Measurements from ENCODE around the gene STING1.
A peak's percentile ranks its signal among the peaks of the same experiment; 100 is the strongest.
"Not testable (repeated sequence)": the region's sequence is repeated elsewhere in the genome, so short reads cannot be mapped to it uniquely, and the experiment has no call there.

The STING1 gene

DNA sequence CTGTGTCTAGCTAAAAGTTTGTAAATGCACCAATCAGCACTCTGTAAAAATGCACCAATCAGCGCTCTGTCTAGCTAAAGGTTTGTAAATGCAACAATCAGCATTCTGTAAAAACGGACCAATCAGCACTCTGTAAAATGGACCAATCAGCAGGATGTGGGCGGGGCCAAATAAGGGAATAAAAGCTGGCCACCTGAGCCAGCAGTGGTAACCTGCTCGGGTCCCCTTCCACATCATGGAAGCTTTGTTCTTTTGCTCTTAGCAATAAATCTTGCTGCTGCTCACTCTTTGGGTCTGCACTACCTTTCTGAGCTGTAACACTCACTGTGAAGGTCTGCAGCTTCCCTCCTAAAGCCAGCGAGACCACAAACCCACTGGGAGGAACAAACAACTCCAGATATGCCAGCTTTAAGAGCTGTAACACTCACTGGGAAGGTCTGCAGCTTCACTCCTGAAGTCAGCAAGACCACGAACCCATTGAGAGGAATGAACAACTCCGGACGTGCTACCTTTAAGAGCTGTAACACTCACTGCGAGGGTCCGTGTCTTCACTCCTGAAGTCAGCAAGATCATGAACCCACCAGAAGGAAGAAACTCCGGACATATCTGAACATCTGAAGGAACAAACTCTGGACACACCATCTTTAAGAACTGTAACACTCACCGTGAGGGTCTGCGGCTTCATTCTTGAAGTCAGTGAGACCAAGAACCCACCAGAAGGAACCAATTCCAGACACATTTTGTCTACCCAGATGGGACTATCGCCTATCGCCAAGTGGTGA is 20.7 kb upstream of the STING1 start:
- not testable (repeated sequence) for DNase-seq

- no peak for DNase-seq
Observed at GRCh38 chr5:139501381-139501780, 18.8 kb upstream of the STING1 start.

- DNase-seq: peak in 2 of 51 donors; percentile 4 to 11
Observed at GRCh38 chr5:139495638-139496435, 13.3 kb upstream of the STING1 start.

GRCh38 chr5:139494832-139495231 is 12.3 kb upstream of the STING1 start:
- no peak for DNase-seq

- no peak for DNase-seq
Observed at GRCh38 chr5:139494256-139494655, 11.7 kb upstream of the STING1 start.

- DNase-seq: no peak
Observed at GRCh38 chr5:139492700-139493192, 10.2 kb upstream of the STING1 start.

DNA sequence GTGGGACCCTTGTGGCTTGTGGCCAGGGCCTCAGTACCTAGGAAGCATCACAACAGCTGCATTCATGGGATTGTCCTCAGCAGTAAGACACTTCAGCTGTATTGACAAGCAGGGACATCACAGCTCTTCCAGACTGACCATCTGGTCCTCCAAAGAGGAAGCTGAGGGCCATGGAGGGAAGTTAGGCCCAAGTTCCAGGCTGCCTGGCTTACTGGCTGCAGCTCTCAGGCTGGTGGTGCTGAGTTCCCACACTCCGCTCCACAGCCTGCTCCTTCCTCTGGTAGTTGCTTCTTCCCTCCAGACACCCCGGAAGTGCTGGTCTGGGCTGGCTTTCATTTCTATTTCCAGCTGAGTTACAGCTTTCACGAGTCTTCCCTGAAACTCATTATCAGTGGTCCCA is 5.7 kb upstream of the STING1 start:
- peak in 16 of 51 donors; percentile 5 to 37 (median 30) for DNase-seq

- no peak for DNase-seq
Observed at GRCh38 chr5:139486201-139486600, 3.6 kb upstream of the STING1 start.

DNA sequence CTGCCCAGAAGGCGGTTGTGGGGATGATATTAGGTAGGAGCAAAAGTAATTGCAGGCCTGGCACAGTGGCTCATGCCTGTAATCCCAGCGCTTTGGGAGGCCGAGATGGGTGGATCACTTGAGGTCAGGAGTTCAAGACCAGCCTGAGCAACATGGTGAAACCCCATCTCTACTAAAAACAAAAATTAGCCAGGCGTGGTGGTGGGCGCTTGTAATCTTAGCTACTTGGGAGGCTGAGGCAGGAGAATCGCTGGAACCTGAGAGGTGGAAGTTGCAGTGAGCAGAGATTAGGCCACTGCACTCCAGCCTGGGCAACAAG is 291 bp upstream of the STING1 start:
- DNase-seq: not testable (repeated sequence)

DNA sequence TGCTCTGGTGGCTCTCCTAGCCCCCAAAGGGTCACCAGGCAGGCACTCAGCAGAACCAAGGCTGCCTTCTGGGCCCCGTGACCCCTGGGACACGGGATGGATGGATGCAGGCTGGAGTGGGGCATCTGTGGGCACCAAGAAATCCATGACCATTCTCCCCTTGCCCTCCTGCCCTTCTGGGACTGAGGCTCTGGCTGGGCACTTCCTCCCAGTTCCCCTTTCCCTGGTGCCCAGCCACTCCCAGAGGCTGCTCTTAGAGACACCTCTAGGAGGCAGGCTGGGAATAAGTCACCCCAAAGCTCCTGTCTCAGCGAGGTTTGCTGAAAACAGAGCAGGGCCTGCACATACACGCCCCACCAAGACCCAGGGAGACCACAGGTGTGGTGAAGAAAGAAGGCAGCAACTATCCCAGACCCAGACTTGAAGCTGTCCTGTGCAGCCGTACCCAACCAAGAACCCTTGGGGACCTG is 943 bp downstream of the STING1 start:
- peak in 1 of 51 donors; percentile 30 for DNase-seq

DNA sequence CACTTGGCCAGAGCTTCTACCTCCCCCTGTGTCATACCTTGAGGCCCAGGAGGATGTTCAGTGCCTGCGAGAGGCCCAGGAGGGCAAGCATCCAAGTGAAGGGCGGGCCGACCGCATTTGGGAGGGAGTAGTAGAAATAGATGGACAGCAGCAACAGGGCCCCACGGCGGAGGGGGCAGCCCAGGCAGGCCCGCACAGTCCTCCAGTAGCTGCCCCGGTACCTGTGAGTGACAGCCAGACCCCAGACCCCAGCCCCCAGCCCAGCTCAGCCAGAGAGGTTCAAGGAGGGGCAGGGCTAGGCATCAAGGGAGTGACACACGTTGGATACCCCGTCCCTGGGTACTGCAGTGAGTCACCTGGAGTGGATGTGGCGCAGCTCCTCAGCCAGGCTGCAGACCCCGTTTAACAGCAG is 1.4 kb downstream of the STING1 start:
- DNase-seq: no peak

- not testable (repeated sequence) for DNase-seq
Observed at GRCh38 chr5:139479729-139480128, 2.8 kb downstream of the STING1 start.

GRCh38 chr5:139478657-139479423 is 3.7 kb downstream of the STING1 start:
- not testable (repeated sequence) for DNase-seq

DNA sequence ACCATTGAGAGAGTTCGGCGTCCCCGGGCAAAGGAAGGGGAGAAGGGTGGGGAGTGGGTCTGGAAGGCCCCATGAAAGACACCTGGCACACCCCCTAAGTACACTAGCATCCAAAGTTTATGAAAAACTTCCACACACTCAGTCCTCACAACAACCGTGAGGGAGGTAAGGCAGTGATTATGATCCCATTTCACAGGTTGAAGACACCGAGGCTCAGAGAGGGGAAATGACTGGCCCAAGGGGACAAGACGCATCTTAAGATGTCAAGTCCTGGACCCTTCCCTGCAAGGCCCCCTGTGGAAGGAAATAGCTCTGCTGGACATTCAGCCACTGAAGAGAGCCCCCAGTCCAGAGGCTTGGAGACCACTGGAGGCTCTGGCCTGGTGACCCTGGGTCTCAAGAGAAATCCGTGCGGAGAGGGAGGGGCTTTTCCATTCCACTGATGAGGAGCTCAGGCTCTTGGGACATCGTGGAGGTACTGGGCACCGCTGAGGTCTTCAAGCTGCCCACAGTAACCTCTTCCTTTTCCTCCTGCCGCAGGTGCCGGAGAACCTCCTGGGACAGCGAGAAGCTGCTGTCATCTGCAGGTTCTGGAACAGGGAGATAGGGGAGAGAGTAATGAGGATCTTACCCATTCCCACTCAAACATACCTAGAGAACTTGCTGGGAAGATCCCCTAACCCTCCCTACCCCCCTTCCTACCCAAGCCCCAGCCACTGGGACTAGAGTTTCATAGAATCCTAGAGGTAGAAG is 6.5 kb downstream of the STING1 start:
- DNase-seq: no peak

DNA sequence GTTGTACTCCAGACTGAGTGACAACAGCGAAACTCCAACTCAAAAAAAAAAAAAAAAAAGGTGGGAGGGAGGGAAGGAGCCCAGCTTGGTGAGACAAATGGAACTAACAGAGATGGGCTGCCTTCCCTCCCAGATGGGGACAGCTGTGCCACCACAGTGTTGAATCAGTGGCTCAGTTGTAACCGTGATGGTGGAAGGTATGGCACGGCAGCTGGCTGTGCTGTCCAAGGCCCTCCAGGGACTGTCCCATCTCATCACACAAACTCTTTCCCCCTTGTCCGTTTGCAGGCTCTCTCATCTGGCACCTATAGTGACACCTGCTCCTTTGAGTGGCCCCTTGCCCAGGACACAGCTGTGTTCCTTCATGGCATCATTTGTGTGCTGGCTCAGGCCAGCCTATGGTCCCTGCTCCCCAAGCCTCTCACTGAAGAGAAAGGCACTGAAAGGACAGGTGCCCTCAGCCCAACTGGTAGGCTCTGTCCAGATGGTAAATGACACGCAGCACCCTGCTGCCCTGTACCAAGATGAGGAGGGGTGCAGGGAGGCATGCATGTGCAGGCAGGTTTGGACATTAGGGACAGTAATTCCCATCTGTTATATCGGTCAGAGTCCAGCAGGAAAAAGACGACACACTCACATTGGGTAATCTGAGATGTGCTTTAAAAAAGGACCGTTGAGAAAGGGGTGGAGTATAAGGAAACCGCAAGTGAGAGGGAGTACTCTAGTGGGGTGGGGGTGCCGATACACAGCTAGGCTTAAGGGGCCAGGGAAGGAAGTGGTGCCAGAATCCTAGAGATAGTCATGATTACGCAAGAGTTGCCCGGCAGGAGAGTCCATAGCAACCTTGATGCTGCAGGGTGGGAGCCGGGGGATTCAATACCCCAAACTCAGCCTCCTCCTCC is 7.4 kb downstream of the STING1 start:
- no peak for DNase-seq

GRCh38 chr5:139473565-139473964 is 9.0 kb downstream of the STING1 start:
- no peak for DNase-seq

- no peak for DNase-seq
Observed at GRCh38 chr5:139473105-139473504, 9.5 kb downstream of the STING1 start.

- no peak for DNase-seq
Observed at GRCh38 chr5:139472386-139473030, 10.1 kb downstream of the STING1 start.

GRCh38 chr5:139470821-139471300 is 11.7 kb downstream of the STING1 start, which contains the start of gene SMIM33:
TSS of gene SMIM33 (plus strand) at chr5:139471004. CDS start at chr5:139471122, 118 bp downstream.
- DNase-seq: no peak

Measured in hypothalamus (tissue), 51 donors.